Mammary epithelial cell (primary cell): ENCODE measurements around the gene TNFSF13.

ENCODE experiments used
- EZH2 ChIP-seq: IDR thresholded peaks from 2 replicates; pipeline ENCODE4 v1.6.1; 2012; ENCODE audit warnings: low read length, inconsistent platforms, borderline replicate concordance
- TF ChIP-seq, protein P1 (sequence below), 2 donors: IDR thresholded peaks in 1 of 2; conservative IDR thresholded peaks in 1 of 2; 2 replicates each; pipeline ENCODE4 v1.5.1; 2011 to 2012; ENCODE audit warnings: inconsistent platforms in 2 of 2, low read length in 2 of 2, mild to moderate bottlenecking in 2 of 2, control low read depth in 1 of 2, low read depth in 1 of 2; ENCODE audit not compliant: insufficient read depth in 1 of 2; ENCODE audit errors: extremely low read depth in 1 of 2

DNA sequence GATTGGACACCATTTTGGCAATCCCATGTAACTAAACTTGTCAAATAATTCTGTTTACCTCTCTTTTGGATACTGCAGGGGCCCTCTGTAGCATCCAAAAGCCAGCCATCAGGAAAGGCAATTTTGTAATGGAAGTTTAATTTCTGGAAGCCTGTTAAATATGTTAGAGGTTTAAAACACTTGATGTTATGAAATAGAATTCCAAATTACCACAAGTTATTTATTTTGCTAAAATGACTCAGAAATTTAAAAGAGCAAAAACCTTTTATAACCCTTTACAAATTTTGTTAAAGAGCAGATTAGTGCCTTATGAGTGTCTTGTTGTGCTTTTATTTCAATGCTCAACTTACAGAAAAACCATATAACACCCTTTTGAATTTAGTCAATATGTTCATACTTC is 29.7 kb upstream of the TNFSF13 start:
- TF ChIP-seq, protein P1, sequence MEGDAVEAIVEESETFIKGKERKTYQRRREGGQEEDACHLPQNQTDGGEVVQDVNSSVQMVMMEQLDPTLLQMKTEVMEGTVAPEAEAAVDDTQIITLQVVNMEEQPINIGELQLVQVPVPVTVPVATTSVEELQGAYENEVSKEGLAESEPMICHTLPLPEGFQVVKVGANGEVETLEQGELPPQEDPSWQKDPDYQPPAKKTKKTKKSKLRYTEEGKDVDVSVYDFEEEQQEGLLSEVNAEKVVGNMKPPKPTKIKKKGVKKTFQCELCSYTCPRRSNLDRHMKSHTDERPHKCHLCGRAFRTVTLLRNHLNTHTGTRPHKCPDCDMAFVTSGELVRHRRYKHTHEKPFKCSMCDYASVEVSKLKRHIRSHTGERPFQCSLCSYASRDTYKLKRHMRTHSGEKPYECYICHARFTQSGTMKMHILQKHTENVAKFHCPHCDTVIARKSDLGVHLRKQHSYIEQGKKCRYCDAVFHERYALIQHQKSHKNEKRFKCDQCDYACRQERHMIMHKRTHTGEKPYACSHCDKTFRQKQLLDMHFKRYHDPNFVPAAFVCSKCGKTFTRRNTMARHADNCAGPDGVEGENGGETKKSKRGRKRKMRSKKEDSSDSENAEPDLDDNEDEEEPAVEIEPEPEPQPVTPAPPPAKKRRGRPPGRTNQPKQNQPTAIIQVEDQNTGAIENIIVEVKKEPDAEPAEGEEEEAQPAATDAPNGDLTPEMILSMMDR (conservative IDR thresholded peaks at IDR 0.05 in 1 of 2, IDR thresholded peaks at IDR 0.05 in 1 of 2; ENCODE audit: extremely low read depth in 1 of 2, insufficient read depth in 1 of 2, low read depth in 1 of 2, low read length in 2 of 2): no peak
- TF ChIP-seq EZH2: no peak
